ENCODE measurements around the gene ATF3.

DNA sequence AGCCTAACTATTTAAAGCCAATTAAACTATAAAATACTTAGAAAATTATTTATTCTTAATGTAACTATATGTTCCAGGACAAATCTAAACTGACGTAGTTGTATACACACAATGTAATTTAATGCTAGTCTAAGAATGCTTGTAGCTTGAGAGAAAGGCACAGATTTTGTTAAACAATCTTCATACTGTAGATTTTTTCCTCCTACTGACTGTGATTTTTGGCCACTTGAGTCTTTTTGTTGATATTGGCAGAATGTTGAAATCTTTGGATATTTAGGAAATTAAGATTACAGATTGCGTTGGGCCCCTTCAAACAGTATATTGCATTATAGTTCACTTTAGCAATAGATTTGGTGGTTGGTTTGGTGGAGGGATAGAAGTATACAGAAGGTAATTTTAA, 40.5 kb downstream of the ATF3 start:
- TF ChIP-seq, protein P1, sequence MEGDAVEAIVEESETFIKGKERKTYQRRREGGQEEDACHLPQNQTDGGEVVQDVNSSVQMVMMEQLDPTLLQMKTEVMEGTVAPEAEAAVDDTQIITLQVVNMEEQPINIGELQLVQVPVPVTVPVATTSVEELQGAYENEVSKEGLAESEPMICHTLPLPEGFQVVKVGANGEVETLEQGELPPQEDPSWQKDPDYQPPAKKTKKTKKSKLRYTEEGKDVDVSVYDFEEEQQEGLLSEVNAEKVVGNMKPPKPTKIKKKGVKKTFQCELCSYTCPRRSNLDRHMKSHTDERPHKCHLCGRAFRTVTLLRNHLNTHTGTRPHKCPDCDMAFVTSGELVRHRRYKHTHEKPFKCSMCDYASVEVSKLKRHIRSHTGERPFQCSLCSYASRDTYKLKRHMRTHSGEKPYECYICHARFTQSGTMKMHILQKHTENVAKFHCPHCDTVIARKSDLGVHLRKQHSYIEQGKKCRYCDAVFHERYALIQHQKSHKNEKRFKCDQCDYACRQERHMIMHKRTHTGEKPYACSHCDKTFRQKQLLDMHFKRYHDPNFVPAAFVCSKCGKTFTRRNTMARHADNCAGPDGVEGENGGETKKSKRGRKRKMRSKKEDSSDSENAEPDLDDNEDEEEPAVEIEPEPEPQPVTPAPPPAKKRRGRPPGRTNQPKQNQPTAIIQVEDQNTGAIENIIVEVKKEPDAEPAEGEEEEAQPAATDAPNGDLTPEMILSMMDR (IDR thresholded peaks at IDR 0.05): no peak
- no peak for TF ChIP-seq EP300 (IDR thresholded peaks at IDR 0.05)
